Mucosa of rectum (tissue), 2 donors: Measurements from ENCODE around the gene TWNK.

Experiments used
- H3K27ac ChIP-seq, 2 donors: one replicate each; pipeline ENCODE4 v1.7.0; 2013; ENCODE audit warnings: inconsistent platforms in 2 of 2, low read depth in 2 of 2, low read length in 2 of 2
- H3K27me3 ChIP-seq, 2 donors: one replicate each; pipeline ENCODE4 v1.7.0; 2013; ENCODE audit warnings: low read length in 2 of 2; ENCODE audit not compliant: control insufficient read depth in 2 of 2, insufficient read depth in 2 of 2
- H3K36me3 ChIP-seq, 2 donors: one replicate each; pipeline ENCODE4 v1.7.0; 2013; ENCODE audit warnings: low read length in 2 of 2; ENCODE audit not compliant: control insufficient read depth in 2 of 2, insufficient read depth in 2 of 2
- H3K4me1 ChIP-seq, 2 donors: one replicate each; pipeline ENCODE4 v1.7.0; 2013; ENCODE audit warnings: low read length in 2 of 2, mild to moderate bottlenecking in 1 of 2; ENCODE audit not compliant: control insufficient read depth in 2 of 2, insufficient read depth in 2 of 2
- H3K4me3 ChIP-seq, 2 donors: one replicate each; pipeline ENCODE4 v1.7.0; 2013; ENCODE audit warnings: low read length in 2 of 2
- H3K9ac ChIP-seq, 2 donors: one replicate each; pipeline ENCODE4 v1.7.0; 2013; ENCODE audit warnings: low read length in 2 of 2, low read depth in 1 of 2, mild to moderate bottlenecking in 1 of 2
- H3K9me3 ChIP-seq, 2 donors: one replicate each; pipeline ENCODE4 v1.7.0; 2013; ENCODE audit warnings: low read length in 2 of 2; ENCODE audit not compliant: control insufficient read depth in 2 of 2
- donor health status: healthy.
- donor health status: Normal muscosa, but diverticular disease.

Gene TWNK

DNA sequence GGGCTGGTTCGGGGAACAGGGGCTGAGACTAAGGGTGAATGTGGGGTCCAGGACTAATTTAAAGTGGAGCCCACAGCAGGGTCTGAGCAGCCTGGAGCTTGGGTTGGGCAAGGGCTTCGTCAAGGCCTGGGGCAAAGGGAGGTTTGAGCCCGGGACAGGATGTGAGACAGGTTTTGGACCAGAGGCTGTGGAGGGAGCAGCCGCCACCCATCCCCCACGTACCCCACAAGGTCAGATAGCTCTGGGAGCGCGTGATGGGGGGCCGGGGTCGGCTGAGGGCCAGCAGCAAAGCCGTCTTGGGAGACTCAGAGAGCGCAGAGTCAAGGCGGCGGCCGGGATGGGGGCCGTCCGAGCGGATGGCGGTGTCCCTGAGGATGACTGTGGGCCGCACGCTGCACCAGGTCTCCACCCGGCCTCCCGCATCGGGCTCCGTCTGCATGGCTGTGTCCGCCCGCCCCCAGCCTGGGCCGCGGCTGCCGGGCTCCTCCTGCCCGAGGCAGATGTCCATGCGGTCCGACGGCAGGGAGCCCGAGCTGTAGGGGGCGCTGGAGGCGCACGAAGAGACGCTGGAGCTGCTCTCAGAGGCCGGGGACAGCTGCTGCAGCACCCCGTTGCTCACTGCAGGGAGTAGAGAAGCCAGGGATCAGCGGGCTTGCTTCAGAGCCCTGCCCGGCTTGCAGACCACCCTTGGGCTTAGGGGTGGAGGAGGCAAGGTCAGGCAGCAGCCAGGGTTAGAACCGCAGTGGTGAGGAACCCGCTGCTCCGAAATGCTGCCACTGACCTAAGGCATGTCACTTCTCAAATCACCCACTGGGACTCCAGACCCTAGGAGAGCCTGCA lies 31.5 kb downstream of the TWNK start:
- peaks cover 0 to 4% of the 10 kb centered on the region in 2 donors for H3K4me1 ChIP-seq
- no peak overlapping the region for H3K27ac ChIP-seq
- no peak overlapping the region for H3K4me3 ChIP-seq
- H3K27me3 ChIP-seq = peaks cover 0 to 2% of the 10 kb centered on the region in 2 donors
- H3K36me3 ChIP-seq = no peaks in the 10 kb centered on the region
- H3K9ac ChIP-seq = peak overlapping the region in 1 of 2 donors; percentile 14
- no peaks in the 10 kb centered on the region for H3K9me3 ChIP-seq

DNA sequence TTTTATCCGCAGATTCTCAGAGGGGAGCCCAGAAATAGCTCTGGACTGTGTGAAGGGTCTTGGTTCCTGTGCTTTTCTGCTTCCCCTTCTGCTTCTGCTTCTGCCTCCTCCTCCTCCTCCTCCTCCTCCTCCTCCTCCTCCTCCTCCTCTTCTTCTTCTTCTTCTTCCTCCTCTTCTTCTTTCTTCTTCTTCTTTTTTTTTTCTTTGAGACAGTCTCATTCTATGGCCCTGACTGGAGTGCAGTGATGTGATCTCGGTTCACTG lies 32.0 kb downstream of the TWNK start:
- no peak overlapping the region for H3K27ac ChIP-seq
- no peaks in the 10 kb centered on the region for H3K36me3 ChIP-seq
- H3K9ac ChIP-seq = no peak overlapping the region
- H3K4me1 ChIP-seq = peaks cover 0 to 4% of the 10 kb centered on the region in 2 donors
- no peak overlapping the region for H3K4me3 ChIP-seq
- peaks cover 0 to 2% of the 10 kb centered on the region in 2 donors for H3K27me3 ChIP-seq
- no peaks in the 10 kb centered on the region for H3K9me3 ChIP-seq

DNA sequence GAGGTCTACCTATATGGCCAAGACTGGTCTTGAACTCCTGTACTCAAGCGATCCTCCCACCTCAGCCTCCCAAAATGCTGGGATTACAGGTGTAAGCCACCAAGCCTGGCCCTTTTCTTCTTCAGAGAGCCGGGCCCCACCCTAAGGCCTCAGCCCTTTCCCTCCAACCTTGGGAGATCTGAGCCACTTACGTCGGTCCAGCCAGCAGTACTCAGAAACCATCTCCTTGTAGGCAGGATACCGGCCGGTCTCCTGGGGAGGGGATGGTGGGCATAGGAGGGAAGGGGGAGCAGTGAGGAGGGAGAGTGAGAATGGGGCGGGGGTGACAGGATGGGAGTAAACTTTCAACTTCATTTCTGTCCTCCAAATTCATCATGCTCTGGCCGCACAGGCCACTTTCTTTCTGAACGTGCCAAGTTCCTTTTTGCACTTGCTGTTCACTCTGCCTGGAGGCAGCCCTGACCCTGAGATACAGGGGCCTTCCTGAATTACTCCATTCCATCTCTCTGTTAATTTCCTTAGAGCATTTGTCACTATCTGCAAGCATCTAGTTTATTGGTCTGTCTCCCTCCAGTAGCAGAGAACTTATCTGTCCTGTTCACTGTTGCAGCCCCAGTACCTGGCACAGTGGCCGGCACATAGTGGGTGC lies 33.2 kb downstream of the TWNK start:
- peaks cover 0 to 2% of the 10 kb centered on the region in 2 donors for H3K27me3 ChIP-seq
- H3K27ac ChIP-seq = no peak overlapping the region
- H3K4me3 ChIP-seq = no peak overlapping the region
- peaks cover 0 to 4% of the 10 kb centered on the region in 2 donors for H3K4me1 ChIP-seq
- H3K36me3 ChIP-seq = no peaks in the 10 kb centered on the region
- no peak overlapping the region for H3K9ac ChIP-seq
- no peaks in the 10 kb centered on the region for H3K9me3 ChIP-seq

DNA sequence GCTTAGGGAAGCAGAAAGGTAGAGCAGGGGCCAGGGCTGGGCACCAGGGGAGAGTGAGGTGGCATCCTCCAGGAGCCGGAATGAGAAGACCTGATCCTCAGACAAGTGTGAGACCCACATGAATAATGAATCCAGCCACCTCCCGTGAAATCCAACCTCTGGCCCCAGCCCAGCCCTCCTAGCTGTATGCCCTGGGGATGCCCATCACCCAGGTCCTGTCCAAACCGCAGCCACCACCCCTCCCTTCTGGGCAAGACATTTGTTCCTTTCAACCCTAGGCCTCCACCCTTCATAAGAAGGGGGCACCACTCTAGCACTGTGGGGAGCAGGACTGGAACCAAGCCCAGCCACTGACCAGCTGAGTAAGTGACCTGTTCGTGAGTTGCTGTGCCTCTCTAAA lies 33.9 kb downstream of the TWNK start:
- Histone ChIP-seq H3K27me3 (peaks cover 0 to 2% of the 10 kb centered on the region in 2 donors), H3K9ac (no peak overlapping the region), H3K4me1 (peaks cover 0 to 4% of the 10 kb centered on the region in 2 donors), H3K4me3 (no peak overlapping the region), H3K36me3 (no peaks in the 10 kb centered on the region), H3K27ac (no peak overlapping the region), H3K9me3 (no peaks in the 10 kb centered on the region)

DNA sequence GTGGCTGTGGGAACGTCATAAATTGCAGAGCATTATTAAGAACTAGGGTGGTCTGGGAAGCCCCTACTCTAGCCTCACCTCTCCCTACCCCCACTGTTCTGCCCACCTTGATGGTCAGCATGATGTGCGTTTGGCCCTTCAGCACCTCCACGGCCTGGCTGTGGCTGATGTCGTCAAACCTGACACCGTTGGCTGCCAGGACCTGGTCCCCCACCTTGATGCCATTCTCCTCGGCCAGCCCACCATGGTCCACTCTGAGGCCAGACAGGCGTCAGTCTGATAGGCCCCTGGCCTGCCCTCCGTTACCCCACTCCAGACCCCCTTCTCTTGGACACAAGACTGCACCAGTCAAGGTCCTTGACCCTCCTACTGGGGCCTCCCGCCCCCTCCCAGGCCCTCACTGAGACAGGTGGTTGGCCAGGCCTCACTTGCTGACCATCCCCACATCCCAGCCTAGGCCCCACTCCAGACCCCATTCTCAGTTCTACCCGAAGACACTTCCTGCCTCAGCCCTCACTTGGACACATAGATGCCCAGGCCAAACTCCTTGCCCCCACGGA lies 34.4 kb downstream of the TWNK start:
- Histone ChIP-seq H3K27me3 (peaks cover 0 to 2% of the 10 kb centered on the region in 2 donors), H3K9ac (no peak overlapping the region), H3K9me3 (no peaks in the 10 kb centered on the region)

DNA sequence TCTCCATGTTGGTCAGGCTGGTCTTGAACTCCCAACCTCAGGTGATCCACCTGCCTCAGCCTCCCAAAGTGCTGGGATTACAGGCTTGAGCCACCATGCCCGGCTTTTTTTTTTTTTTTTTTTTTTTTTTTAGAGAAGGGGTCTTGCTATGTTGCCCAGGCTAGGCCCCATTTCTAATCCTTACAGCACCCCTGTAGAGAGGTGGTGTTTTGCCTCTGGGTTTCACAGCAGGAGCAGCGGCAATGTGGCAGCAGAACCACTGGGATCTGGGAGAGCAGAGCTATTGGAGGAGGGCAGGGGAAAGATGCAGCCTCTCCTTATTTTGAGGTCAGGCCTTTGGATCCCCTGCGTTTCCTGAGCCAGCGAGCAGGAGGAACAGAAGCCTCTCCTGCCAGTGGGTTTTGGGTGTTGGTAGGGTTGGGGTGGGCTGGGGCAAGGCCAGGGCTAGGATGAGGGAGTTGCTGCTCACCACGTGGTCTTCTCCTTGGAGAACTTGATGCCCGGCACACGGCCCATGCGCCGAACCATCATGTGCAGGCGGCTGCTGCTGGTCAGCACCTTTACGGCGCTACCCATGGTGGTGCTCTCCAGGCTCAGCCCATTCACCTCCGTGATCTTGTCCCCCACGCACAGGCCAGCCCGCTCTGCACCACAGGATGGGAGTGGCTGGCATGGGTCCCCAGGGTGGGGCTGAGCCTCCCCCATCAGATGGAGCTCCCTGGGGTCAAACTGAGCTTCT lies 35.8 kb downstream of the TWNK start:
- no peak overlapping the region for H3K4me3 ChIP-seq
- H3K36me3 ChIP-seq = no peaks in the 10 kb centered on the region
- H3K4me1 ChIP-seq = peaks cover 0 to 4% of the 10 kb centered on the region in 2 donors
- no peaks in the 10 kb centered on the region for H3K9me3 ChIP-seq
- H3K27ac ChIP-seq = no peak overlapping the region
- H3K9ac ChIP-seq = no peak overlapping the region
- peaks cover 0 to 2% of the 10 kb centered on the region in 2 donors for H3K27me3 ChIP-seq

More for the DNA sequence above, 34.4 kb downstream of the TWNK start:
- Histone ChIP-seq H3K4me3 (no peak overlapping the region), H3K27ac (no peak overlapping the region), H3K4me1 (peaks cover 0 to 4% of the 10 kb centered on the region in 2 donors), H3K36me3 (no peaks in the 10 kb centered on the region)

DNA sequence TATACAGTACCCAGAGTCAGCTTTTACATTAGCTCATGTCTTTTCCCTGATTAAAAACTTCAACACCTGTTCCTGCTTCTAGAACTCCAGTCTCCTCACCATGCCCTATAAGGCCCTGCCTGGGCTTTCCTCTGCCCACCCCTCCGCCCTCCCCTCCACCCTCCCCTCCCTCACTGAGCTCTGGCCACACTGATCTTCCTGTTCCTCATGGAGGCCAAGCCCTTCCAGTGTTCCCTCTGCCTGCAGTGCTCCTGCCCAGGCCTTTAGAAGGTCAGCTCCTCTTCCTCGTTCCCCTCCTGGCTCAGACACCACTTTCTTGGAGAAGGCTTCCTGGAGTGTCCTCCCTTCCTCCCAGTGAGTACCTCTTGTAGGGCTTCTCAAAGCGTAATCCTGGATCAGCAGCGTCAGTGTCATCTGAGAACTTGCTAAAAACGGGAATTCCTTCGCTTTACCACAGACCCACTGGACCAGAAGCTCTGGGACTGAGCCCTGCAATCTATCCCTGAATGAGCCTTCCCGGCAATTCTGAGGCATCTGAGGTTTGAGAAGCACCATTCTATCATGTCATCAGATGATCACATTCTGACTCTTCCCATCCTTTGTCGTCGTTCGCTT lies 39.9 kb downstream of the TWNK start:
- no peaks in the 10 kb centered on the region for H3K9me3 ChIP-seq
- H3K27me3 ChIP-seq = peaks cover 0 to 5% of the 10 kb centered on the region in 2 donors
- no peaks in the 10 kb centered on the region for H3K36me3 ChIP-seq
- H3K4me3 ChIP-seq = no peak overlapping the region
- H3K4me1 ChIP-seq = peaks cover 9 to 11% of the 10 kb centered on the region in 2 donors
- no peak overlapping the region for H3K9ac ChIP-seq
- H3K27ac ChIP-seq = no peak overlapping the region

DNA sequence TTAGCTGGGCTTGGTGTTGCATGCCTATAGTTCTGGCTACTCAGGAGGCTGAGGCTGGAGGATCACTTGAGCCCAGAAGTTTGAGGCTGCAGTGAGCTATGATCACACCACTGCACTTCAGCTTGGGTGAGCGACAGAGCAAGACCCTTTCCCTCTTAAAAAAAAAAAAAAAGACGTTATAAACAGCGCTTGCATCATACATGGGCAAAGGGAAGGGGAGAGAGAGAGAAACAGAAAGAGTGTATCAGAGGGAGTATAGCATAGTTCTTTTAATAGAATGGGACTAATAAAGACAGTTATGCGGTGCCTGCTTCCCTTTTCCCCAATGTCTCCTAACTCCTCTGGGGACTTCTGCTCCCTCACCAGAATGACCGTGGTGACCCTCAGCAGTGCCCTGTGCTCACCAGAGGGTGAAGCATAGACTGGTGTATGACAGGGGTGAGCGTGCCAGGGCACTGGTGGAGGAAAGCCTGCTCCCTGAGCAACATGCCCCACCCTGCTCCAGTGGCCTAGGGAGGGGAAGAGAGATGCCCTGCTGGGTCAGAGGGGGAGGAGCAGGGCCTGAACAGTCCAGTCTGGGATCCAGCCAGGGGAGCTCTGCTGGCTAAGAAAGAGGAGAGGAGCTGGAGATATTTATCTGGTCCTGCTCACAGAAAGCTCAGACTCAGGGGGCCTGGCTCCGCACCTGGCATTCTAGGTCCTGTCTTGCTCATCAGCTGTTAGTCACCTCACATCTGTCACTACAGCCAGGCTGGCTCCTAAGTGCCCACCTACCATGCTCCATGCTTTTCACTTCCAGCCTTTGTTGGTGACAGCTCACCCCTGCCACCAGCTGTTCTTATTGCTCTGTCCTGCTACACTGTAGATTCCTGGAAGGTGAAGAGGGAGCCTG lies 41.3 kb downstream of the TWNK start:
- no peak overlapping the region for H3K4me3 ChIP-seq
- H3K36me3 ChIP-seq = no peaks in the 10 kb centered on the region
- no peak overlapping the region for H3K9ac ChIP-seq
- H3K9me3 ChIP-seq = no peaks in the 10 kb centered on the region
- peaks cover 0 to 5% of the 10 kb centered on the region in 2 donors for H3K27me3 ChIP-seq
- peaks cover 21% of the 10 kb centered on the region in 2 donors for H3K4me1 ChIP-seq
- no peak overlapping the region for H3K27ac ChIP-seq
